PC-3 (cell line): ENCODE measurements around the gene ARHGDIB.

Experiments
- EZH2phosphoT487 ChIP-seq: fragments of 300-600 bp; sonication (generic); IDR thresholded peaks from 2 replicates; pipeline ENCODE4 v1.6.1; 2018; ENCODE audit warnings: mild to moderate bottlenecking, antibody characterized with exemption, low read length, borderline replicate concordance
- TF ChIP-seq, protein P1 (sequence below): fragments of 300-600 bp; sonication (generic); conservative IDR thresholded peaks from 2 replicates; pipeline ENCODE4 v1.5.1; 2017; ENCODE audit warnings: antibody characterized with exemption, low read depth, mild to moderate bottlenecking, low read length

DNA sequence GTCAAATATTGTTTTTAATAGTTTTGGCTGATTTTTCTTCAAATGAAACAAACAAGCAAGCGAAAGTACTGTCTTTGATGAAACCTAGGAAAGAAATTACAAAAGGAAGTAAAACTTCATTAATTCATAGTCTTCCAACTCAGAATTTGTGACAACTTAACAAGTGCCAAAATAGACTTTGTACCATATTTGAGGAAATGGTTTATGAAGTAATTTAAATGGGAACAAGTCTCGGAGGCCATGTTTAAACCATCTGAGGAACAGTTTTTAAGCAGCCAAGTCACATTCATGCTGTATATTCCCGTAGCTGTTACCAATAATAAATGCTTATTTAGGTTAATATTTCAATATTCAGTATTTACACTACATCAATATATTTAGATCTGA is 745 bp upstream of the ARHGDIB start:
- TF ChIP-seq, protein P1, sequence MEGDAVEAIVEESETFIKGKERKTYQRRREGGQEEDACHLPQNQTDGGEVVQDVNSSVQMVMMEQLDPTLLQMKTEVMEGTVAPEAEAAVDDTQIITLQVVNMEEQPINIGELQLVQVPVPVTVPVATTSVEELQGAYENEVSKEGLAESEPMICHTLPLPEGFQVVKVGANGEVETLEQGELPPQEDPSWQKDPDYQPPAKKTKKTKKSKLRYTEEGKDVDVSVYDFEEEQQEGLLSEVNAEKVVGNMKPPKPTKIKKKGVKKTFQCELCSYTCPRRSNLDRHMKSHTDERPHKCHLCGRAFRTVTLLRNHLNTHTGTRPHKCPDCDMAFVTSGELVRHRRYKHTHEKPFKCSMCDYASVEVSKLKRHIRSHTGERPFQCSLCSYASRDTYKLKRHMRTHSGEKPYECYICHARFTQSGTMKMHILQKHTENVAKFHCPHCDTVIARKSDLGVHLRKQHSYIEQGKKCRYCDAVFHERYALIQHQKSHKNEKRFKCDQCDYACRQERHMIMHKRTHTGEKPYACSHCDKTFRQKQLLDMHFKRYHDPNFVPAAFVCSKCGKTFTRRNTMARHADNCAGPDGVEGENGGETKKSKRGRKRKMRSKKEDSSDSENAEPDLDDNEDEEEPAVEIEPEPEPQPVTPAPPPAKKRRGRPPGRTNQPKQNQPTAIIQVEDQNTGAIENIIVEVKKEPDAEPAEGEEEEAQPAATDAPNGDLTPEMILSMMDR: no peak
- TF ChIP-seq EZH2phosphoT487: no peak
